Breast epithelium (tissue), 4 donors: Measurements from ENCODE around the gene TSPEAR. TPM values are rescaled to one million over a fixed set of nuclear protein-coding genes. Genes with fewer than 3 reads are reported as not detected.
"Not testable (repeated sequence)": the region's sequence is repeated elsewhere in the genome, so short reads cannot be mapped to it uniquely, and the experiment has no call there.

Experiments used
- DNase-seq, 2 donors: peaks; one replicate each; pipeline ENCODE4 v3.0.0-alpha.2; 2019; ENCODE audit warnings: low spot score in 2 of 2
- H3K27ac ChIP-seq, 2 donors: fragments of 200-600 bp; sonication (generic) in 1 of 2; one replicate each; pipeline ENCODE4 v1.5.1; 2016 to 2019; ENCODE audit warnings: mild to moderate bottlenecking in 1 of 2
- H3K27me3 ChIP-seq, 2 donors: fragments of 200-600 bp; sonication (generic) in 1 of 2; one replicate each; pipeline versions ENCODE4 v1.5.1 to v1.6.0; 2017 to 2019; ENCODE audit warnings: control low read depth in 1 of 2, mild to moderate bottlenecking in 1 of 2
- H3K36me3 ChIP-seq: fragments of 200-600 bp; one replicate; pipeline ENCODE4 v1.5.1; 2019
- H3K4me1 ChIP-seq, 2 donors: fragments of 200-600 bp; sonication (generic); one replicate each; pipeline ENCODE4 v1.5.1; 2016 to 2019; ENCODE audit warnings: control low read depth in 1 of 2
- H3K4me3 ChIP-seq, 3 donors: fragments of 200-600 bp; sonication (generic); 1 replicate in 2 of 3; 2 replicates in 1 of 3; pipeline ENCODE4 v1.5.1; 2016 to 2019; ENCODE audit warnings: mild to moderate bottlenecking in 3 of 3, moderate library complexity in 2 of 3
- H3K9me3 ChIP-seq, 2 donors: fragments of 200-600 bp; sonication (generic) in 1 of 2; one replicate each; pipeline ENCODE4 v1.5.1; 2016 to 2019; ENCODE audit warnings: control low read depth in 1 of 2
- POLR2A ChIP-seq: fragments of 450-650 bp; IDR thresholded peaks from one replicate; pipeline ENCODE4 v1.6.1; 2016; ENCODE audit warnings: antibody characterized with exemption, mild to moderate bottlenecking, moderate library complexity
- POLR2AphosphoS5 ChIP-seq, 3 donors: sonication (generic); formaldehyde crosslinking; IDR thresholded peaks; one replicate each; pipeline ENCODE4 v1.6.1; 2017; ENCODE audit warnings: antibody characterized with exemption in 3 of 3
- intact Hi-C: fragments of 100-400 bp; cut with DNase I; formaldehyde crosslinking; loops from one replicate; pipeline ENCODE4 v1.15.1; 2023; ENCODE audit warnings: low total_unique reads
- total RNA-seq, 3 donors: library from RNA; depleted of rRNA; stranded (reverse); fragments of >200 nt; gene quantifications; one replicate each; pipeline ENCODE4 v1.1.0, GENCODE V29; 2016
- TF ChIP-seq, protein P1 (sequence below), 3 donors: fragments of 450-650 bp; IDR thresholded peaks; one replicate each; pipeline ENCODE4 v1.5.1; 2016 to 2017; ENCODE audit warnings: antibody characterized with exemption in 3 of 3, mild to moderate bottlenecking in 3 of 3, moderate library complexity in 3 of 3

TSPEAR gene
- total RNA-seq, 3 donors from 2014 or later: 0.15 TPM; not detected in 2

DNA sequence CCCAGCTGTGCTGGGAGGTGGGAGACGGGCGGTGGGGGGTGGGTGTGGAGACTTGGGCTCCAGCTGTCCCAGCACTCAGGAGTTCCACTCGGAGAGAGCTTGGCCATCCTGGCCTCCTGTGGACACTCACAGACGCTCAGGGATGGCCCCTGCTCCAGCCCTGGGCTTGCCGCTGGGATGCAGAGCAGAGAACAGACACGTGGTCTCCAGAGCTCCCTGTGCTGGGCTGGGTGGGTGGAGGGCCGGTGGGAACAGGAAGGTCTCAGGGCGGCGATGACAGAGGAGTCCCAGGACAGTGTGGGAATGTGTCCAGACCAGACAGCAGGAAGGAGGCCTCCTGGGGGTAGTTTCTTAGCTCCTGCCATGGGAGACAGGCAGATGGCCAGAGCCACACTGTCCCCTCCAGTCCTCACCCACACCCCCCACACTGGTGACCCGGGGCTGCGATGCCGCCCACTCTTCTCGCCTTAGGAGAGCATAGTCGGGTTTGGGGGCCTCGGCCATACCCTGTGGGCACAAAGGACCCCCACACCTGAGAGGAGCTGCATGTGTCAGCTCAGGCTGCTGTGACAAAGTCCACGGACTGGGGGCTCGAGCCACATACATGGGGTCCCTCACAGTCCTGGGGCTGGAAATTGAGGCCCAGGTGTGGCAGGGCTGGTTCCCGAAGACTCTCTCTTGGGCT, 82.5 kb downstream of the TSPEAR start:
- Histone ChIP-seq H3K9me3 (peaks cover 38 to 42% of the 10 kb centered on the region in 2 donors), H3K27ac (no peak overlapping the region)
- TF ChIP-seq, protein P1, sequence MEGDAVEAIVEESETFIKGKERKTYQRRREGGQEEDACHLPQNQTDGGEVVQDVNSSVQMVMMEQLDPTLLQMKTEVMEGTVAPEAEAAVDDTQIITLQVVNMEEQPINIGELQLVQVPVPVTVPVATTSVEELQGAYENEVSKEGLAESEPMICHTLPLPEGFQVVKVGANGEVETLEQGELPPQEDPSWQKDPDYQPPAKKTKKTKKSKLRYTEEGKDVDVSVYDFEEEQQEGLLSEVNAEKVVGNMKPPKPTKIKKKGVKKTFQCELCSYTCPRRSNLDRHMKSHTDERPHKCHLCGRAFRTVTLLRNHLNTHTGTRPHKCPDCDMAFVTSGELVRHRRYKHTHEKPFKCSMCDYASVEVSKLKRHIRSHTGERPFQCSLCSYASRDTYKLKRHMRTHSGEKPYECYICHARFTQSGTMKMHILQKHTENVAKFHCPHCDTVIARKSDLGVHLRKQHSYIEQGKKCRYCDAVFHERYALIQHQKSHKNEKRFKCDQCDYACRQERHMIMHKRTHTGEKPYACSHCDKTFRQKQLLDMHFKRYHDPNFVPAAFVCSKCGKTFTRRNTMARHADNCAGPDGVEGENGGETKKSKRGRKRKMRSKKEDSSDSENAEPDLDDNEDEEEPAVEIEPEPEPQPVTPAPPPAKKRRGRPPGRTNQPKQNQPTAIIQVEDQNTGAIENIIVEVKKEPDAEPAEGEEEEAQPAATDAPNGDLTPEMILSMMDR (IDR thresholded peaks at IDR 0.05): no peak
- TF ChIP-seq POLR2A: no peak
- TF ChIP-seq POLR2AphosphoS5 (IDR thresholded peaks at IDR 0.05): no peak

DNA sequence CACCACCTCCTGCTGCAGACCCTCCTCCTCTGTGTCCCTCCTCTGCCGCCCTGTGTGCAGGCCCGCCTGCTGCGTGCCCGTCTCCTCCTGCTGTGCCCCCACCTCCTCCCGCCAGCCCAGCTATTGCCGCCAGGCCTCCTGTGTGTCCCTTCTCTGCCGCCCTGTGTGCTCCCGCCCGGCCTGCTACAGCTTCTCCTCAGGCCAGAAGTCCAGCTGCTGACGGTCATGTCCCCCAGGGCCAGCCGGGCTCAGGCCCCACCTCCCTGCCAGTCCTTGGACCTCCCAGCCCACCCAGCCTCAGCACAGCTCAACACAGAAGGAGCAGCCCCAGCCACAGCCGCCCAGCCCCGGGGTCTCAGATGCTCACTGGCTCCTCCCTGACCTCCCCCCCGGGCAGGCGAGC, 83.5 kb downstream of the TSPEAR start:
- Histone ChIP-seq H3K9me3 (peaks cover 38 to 53% of the 10 kb centered on the region in 2 donors), H3K27me3 (peaks cover 0 to 17% of the 10 kb centered on the region in 2 donors)
- H3K4me1 ChIP-seq, H3K4me3 ChIP-seq, DNase-seq, H3K36me3 ChIP-seq, intact Hi-C loops, H3K27ac ChIP-seq: not testable (repeated sequence)

More for the DNA sequence above, 82.5 kb downstream of the TSPEAR start:
- intact Hi-C loops: no loop called here
- Histone ChIP-seq H3K4me3 (no peak overlapping the region), H3K27me3 (peaks cover 0 to 17% of the 10 kb centered on the region in 2 donors), H3K4me1 (no peaks in the 10 kb centered on the region), H3K36me3 (no peaks in the 10 kb centered on the region)
- no peak for DNase-seq

DNA sequence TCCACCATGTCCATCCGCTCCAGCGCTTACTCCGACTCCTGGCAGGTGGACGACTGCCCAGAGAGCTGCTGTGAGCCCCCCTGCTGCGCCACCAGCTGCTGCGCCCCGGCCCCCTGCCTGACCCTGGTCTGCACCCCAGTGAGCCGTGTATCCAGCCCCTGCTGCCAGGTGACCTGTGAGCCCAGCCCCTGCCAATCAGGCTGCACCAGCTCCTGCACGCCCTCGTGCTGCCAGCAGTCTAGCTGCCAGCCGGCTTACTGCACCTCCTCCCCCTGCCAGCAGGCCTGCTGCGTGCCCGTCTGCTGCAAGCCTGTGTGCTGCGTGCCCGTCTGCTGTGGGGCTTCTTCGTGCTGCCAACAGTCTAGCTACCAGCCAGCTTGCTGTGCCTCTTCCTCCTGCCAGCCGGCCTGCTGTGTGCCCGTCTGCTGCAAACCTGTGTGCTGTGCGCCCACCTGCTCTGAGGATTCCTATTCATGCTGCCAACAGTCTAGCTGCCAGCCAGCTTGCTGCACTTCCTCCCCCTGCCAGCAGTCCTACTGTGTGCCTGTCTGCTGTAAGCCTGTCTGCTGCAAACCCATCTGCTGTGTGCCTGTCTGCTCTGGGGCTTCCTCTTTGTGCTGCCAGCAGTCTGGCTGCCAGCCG, 84.1 kb downstream of the TSPEAR start:
- not testable (repeated sequence) for DNase-seq, H3K4me3 ChIP-seq
- peaks cover 35 to 51% of the 10 kb centered on the region in 2 donors for H3K9me3 ChIP-seq

DNA sequence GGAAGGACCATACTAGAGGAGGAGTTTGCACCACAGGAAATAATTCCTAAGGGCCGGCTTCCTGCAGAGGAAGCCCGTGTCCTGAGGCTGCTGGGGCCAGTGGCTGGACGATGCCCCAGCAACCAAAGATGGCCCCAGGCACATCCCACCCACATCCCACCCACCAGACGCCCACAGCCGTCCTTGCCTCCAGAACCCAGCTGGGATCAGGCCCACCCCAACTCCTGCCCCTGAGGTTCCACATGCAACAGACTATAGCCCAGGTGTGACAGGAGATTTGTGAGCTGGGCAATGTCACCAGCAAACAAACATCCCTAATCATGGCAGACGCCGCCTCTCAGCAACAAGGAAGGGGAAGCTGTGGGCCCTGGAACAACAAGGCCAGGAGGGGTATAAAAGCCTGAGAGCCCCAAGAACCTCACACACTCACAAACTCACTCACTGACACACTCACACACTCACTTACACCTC, 84.7 kb downstream of the TSPEAR start, which contains the start of gene KRTAP10-9:
Gene KRTAP10-9, plus strand, starts transcription at position 421 of the 471 bp plus-strand sequence. CDS start 79 bp downstream, outside the sequence.
- no peaks in the 10 kb centered on the region for H3K36me3 ChIP-seq
- intact Hi-C loops: no loop called here
- H3K9me3 ChIP-seq: peaks cover 29 to 45% of the 10 kb centered on the region in 2 donors
- no peak within 1 kb of the TSS for H3K27ac ChIP-seq
- H3K27me3 ChIP-seq: peaks cover 0 to 17% of the 10 kb centered on the region in 2 donors
- no peak for DNase-seq
- H3K4me3 ChIP-seq: no peak within 1 kb of the TSS
- H3K4me1 ChIP-seq: no peaks in the 10 kb centered on the region
- TF ChIP-seq POLR2AphosphoS5 (IDR thresholded peaks at IDR 0.05) (no peak), POLR2A (no peak)
- TF ChIP-seq, protein P1 (IDR thresholded peaks at IDR 0.05): no peak

More for the DNA sequence above, 84.1 kb downstream of the TSPEAR start:
- intact Hi-C loops, H3K4me1 ChIP-seq, H3K36me3 ChIP-seq, H3K27ac ChIP-seq: not testable (repeated sequence)
- peaks cover 0 to 17% of the 10 kb centered on the region in 2 donors for H3K27me3 ChIP-seq

DNA sequence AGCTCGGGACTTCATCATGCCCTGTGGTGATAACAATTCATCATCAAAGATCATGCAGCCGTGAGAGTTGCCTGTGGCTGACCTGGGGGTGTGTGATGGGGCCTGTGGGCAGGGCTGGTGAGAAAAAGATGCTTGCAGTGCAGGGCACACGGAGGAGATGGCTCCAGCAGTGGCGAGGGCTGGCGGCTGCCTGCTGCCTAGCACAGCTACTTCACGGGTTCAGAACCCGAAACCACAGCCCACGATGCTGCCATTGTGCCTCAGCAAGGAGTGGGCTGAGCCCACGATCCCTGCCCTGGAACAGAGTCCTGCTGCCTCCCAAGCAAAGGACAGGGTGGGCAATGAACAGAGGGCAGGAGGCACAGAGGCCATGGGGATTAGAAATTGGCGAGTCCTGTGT, 85.1 kb downstream of the TSPEAR start:
- H3K36me3 ChIP-seq: no peaks in the 10 kb centered on the region
- H3K27me3 ChIP-seq: peaks cover 0 to 17% of the 10 kb centered on the region in 2 donors
- H3K4me3 ChIP-seq: no peak overlapping the region
- no peak overlapping the region for H3K27ac ChIP-seq
- H3K9me3 ChIP-seq: peaks cover 24 to 40% of the 10 kb centered on the region in 2 donors
- no peak for DNase-seq
- H3K4me1 ChIP-seq: no peaks in the 10 kb centered on the region
- intact Hi-C loops: no loop called here
- no peak for TF ChIP-seq POLR2A
- TF ChIP-seq POLR2AphosphoS5 (IDR thresholded peaks at IDR 0.05): no peak
- TF ChIP-seq, protein P1 (IDR thresholded peaks at IDR 0.05): no peak

DNA sequence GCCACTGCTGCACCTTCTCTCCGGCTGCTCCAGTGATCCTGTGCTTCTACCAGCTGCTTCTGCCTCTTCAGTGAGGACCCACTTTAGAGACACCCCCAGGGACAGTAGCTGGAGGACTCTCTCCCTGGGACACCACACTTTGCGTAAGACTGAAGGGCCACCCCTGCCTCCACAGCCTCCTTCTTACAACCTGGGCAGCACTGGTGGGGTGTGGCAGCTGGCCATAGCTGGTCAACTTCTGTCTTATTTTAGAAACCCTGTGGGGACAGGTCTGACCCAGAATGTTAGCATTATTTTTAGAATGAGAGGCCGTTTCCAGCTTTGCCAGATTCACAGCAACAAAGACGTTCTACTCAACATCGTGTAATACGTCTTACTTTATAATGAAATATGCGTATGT, 85.6 kb downstream of the TSPEAR start:
- Histone ChIP-seq H3K4me3 (no peak overlapping the region), H3K27me3 (peaks cover 0 to 17% of the 10 kb centered on the region in 2 donors), H3K4me1 (no peaks in the 10 kb centered on the region), H3K36me3 (no peaks in the 10 kb centered on the region), H3K27ac (no peak overlapping the region), H3K9me3 (peaks cover 19 to 35% of the 10 kb centered on the region in 2 donors)
- intact Hi-C loops: no loop called here
- no peak for DNase-seq
- no peak for TF ChIP-seq POLR2AphosphoS5 (IDR thresholded peaks at IDR 0.05)
- TF ChIP-seq POLR2A: no peak
- TF ChIP-seq, protein P1 (IDR thresholded peaks at IDR 0.05): no peak
